HG02884 (cell line): Measurements from ENCODE around the gene LAMTOR1.

Source experiments
- ATAC-seq: cut with Tn5 transposase; IDR thresholded peaks from one replicate; pipeline ENCODE4 v1.9.1; 2021; ENCODE audit warnings: mild to moderate bottlenecking, moderate library complexity; ENCODE audit not compliant: unreplicated experiment

Gene LAMTOR1

DNA sequence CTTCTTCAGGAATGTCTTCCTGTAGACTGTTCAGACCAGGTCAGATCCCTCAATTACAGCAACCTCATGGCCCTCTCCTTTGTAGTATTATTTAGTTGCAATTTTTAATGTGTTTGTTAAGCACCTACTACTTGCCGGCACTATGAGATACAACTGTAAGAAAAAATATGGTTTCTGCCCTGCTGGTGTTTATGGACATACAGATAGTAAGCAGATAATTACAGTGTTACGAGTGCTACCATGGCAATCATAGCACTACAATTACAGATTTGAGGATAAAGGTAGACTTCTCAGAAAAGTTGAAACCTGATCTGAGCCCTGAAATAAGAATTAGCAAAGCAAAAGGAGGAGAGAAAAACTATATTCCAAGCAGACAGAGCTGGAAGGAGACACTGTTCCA lies 19.7 kb downstream of the LAMTOR1 start:
- ATAC-seq: no peak

DNA sequence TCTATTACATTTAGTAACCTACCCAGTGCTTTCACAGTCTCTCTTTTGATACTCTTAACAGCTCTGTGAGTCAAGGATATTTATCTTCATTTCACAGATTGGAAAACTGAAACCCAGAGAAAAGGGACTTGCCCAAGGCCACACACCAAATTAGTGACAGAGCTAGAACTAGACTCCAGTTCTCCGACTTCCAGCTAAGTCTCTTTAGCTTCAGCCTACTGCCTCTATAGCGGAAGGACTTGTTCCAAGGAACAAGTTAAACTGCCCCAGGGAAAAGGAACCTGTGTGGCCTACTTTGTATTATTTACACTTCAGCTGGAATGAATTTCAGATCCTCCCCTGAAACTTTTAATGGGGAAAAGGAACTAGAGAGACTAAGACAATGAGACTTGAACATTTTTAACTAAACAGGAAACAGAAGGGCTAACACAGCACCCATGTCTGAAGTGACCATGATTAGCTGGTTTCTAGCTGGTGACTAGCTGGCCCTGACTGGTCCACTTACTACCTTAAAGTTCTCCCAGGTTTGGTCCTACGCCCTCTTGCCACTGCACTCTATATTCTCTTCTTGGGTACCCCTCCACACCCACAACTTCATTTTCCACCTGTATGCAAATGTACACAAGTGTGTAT lies 21.2 kb downstream of the LAMTOR1 start:
- no peak for ATAC-seq

DNA sequence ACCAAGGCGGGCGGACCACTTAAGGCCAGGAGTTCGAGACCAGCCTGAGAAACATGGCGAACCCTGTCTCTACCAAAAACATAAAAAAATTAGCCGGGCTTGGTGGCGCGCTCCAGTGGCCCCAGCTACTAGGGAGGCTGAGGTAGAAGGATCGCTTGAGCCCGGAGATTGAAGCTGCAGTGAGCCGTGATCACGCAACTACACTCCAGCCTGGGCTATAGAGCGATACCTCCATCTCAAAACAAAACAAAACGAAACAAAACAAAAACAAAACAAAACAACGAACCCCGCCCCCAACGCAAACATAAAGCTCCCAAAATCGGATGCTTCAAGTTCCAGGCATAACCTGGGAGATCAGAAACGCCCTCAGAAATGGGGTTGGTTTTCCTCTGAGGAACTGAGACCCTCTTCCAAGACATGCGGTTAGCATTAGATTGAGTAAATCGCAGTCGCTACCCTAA lies 21.9 kb downstream of the LAMTOR1 start:
- ATAC-seq: no peak

DNA sequence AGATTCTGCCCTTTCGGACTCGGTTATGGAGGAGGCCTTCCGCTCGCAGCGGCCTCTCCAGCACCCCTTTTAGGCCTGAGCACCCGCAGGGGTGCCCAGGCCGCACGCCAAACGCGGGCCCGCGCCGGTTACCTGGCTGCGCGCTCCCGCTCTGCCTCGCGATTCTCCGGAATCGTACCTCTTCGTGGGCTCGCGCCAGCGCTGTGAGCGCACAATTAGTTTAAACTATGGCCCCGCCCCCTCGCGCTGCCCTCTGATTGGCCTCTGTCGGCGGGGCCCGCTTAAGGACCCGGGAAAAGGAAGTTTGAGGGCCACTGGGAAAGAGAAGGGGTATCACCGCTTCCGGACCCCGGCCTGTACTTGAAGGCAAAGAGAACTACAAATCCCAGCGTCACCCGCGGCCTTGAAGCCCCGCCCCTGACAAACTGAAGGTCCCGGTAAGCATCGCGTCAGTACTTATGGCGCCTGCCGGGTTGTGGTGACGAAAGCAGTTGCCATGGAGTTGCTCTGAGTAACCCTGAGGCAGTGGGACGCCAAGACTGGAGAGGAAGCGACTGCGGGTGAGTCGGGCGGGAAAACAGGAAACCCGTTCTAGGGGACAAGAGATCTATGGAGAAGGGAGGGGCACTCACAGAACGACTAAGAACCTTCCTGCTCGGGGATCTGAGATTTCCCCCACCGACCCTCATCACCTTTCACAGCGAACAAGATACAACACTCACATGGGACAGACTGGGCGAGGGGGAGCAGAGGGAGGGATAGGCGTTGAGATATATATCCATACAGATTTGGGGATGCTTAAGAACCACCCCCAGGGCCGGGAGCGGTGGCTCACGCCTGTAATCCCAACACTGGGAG lies 22.5 kb downstream of the LAMTOR1 start, which contains the start of the genes LRRC51 and NUMA1:
LRRC51 (plus strand) TSS at position 525 of the 858 bp plus-strand sequence. CDS start 8,234 bp downstream, outside the sequence.
NUMA1 (minus strand) TSS at position 217 of the 858 bp plus-strand sequence. CDS start 44,599 bp downstream, outside the sequence.
- peak; percentile 96 for ATAC-seq

DNA sequence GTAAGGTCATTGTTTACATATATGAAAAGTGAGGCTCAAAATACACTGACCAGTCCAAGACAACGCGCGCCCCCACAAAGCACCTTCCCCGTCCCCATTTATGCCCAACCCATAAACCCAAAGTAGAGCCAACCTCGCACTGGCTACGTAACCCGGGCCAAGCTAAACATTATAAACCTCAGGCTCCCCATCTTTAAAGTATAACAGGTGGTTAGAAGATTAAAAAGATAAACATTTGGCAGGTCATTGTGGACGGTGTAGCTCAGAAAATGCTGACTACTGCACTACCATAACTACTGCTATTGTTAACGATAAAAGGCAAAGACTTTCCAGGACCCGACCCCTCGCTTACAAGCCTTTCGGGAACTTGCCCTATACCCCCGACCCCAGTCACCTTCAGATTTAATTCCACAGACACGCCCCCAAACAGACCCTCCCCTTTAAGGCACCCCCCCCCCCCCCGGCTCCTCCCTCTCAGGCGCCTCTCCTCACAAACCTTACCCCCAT lies 23.2 kb downstream of the LAMTOR1 start:
- ATAC-seq: no peak

DNA sequence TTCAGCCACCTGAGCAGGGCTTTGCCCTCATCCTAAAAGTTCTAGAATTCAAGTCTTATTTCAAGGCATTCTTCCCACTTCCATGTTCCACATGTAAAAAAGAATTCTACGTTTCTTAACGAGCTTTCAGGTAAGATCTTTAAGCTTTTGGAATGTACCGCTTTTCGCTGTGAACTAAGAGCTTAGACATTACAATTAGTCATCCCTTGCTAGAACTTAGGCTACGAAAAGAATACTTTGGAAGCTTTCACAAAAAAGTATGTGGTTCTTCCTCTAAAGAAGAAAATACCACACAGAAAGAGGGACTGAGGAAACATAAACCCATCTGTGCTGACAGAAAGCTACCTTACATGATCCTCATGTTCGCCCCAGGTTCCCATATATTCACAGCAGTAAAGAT lies 24.6 kb downstream of the LAMTOR1 start:
- no peak for ATAC-seq

DNA sequence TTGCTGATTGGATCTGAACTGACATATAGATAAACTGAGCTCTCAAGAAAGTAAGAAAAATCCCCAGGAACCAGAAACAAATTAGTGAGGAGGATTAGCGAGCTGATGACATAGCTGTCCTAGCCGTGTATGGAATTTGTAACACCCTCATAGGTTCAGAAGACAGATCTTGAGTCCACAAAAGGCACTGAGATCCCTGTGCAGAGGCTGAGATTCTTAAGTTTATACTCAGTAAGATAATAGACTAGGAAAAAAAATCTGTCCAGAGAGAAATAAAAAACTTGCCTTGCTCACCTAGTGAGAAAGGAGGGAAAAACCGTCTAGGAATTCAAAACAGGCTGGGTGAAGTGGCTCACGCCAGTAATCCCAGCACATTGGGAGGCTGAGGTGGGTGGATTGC lies 27.3 kb downstream of the LAMTOR1 start:
- ATAC-seq: no peak

DNA sequence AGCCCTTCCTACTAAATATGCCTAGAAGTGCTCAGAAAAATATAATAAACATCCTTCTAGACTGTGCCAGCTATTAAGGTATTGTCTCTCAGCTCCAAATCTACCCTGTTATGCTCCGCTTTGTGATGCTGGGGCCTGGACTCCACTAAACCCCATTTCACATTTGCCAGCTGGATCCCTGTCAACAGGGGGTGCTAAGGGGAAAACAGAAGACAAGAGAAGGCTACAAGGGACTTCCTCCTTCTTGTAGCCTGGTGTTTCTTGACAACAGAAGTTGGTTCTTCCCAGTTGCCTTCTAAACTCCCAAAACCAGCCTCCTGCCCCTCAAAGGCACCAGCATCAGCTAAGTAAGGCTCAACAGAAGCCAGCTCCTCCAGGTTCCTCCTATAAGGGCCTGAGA lies 28.0 kb downstream of the LAMTOR1 start:
- ATAC-seq: no peak

DNA sequence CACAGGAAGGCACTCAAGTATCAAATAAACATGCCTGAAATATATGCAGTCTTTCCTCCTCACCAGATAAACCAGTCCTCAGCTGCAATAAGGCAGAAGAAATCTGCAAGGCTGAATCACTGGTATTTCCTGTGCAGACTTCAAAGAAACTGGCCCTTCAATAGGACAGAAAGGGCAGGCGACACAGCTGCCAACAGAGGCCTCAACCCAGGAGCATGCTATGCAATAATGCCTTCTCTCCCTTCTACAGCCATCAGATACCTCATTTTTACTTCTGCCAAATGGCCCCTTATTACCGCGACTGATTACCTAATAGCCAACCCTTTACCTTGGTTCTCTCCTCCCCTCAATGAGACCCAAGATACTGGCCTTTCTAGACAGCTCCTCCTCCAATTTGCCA lies 30.7 kb downstream of the LAMTOR1 start:
- ATAC-seq: no peak

DNA sequence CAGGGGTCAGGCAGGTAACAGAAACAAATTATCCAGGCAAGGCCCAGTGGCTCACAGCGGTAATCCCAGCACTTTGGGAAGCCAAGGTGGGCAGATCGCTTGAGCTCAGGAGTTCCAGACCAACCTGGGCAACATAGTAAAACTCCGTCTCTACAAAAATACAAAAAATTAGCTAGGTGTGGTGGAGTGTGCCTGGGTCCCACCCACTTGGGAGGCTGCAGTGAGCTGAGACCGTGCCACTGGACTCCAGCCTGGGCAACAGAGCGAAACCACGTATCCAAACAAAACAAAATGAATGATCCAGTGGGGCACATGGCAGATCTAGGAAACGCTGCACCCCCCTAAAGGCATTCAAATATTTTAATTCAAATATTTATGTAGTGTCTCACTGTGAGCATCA lies 32.6 kb downstream of the LAMTOR1 start:
- no peak for ATAC-seq

DNA sequence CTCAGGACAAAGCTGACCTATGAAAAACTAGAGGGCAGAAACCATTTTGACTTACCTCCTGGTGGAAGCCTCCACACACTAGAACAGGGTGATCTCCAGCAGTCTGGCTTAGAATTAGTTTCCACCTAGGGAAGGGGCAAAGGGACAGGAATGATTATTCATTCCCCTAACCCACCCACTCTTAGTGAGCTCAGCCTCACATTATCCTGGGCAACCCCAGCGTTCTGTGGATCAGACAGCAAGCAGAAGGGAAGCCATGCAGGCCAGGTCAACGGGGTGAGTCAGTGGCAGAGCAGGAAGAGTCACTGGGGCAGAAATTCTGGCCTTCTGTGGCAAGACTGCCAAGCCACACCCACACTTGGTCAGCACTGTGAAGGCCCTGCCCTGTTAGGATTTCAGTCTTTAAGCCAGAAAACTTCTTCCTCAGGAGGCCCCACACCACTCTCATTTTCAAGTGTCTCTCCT lies 33.3 kb downstream of the LAMTOR1 start:
- no peak for ATAC-seq

DNA sequence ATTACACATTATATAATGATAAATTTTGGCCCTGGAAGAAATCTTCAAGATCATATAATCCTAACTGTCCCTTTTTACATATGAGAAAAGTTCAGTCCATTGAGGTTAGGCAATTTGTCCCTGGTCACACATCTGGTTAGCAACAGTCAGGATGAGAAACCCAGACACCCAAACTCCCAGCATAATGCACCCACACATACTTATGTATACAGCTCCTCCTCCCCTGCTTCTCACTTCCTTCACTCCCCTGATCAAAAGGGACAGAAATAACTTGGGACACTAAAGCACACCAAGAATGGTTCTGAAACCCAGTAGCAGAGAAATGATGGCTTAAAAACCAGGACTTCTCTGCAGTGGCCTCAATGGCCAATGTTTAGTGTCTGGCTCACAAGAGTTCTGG lies 33.9 kb downstream of the LAMTOR1 start:
- no peak for ATAC-seq

DNA sequence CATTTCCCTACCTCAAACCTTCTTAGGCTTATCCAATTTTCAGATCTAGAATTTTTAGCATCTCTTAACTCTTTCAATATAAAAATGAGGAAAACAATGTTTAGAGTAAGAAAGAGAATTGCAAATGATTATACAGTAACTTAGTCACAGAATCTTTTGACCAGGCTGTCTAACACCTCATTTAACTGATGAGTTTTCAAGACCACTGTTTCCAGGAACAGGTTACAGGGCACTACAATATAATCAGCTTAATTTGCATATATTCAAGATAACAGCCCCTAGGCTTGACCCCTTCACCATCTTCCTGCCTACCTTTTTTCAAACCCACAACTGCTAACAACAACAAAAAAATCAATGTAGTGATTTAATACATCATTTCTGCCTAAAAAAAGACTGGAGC lies 35.4 kb downstream of the LAMTOR1 start:
- no peak for ATAC-seq

DNA sequence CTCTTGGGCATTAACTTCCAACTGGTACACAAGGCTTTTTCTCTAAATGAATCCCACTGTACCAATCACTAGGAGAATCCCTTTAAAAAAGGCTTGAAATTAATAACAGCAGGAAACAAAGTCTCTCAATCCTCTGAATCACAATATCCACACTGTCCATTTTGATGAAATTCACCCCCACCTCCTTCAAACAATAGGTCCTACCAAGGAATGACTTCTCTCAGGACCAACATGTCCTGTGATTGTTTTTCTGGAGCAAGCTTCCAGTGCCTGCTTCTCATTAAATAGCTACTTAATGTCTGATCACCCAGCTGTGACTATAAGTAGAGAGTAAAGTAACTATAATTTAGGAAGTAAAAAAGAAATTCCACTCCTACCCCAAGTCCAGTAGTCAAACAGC lies 35.8 kb downstream of the LAMTOR1 start:
- no peak for ATAC-seq

DNA sequence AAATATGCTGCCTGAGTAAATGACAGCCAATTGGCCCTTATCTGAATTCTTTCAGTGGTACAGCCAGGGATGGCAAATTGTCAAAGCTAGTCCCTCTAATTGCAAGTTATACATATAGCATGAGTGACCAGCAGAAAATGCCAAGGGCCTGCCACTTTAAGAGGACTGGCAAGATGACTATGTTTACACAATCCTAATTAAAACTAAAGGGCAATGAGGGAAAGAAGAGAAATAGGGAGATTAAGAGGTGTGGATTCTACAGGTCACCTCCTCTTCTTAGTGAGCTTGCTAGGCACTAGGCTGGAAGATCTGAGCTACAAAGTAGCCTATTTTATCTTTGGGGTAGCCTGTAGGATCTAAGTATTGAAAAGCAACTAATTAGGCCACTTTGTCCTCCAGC lies 36.2 kb downstream of the LAMTOR1 start:
- no peak for ATAC-seq

DNA sequence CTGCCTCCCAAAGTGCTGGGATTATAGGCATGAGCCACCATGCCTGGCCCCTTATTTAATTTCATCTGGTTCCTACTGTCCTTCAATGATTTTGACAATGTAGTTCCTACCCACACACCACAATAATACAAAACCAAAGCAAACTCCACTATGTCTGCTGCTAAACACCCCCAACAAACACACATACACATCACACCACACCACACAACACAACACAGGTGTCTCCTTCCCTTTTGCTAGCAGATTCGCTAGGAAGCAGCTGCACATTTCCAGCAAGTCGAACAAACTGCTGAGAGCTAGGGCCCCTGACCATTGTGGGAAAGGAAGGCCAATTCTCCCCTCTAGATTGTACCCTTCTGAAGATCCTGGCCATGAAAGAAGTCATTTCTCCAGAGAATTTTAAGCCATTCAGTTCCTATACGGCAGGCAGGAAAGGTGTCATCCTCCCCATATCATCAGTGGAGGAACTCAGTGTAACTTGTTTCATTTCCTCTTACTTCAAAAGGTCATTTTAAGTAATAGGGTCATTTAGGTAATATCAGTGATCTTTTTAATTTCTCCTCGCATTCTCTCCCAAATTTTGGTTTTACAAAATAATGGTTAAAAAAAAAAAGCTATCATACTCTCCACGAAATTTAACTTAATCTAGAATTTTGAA lies 41.2 kb downstream of the LAMTOR1 start:
- no peak for ATAC-seq

DNA sequence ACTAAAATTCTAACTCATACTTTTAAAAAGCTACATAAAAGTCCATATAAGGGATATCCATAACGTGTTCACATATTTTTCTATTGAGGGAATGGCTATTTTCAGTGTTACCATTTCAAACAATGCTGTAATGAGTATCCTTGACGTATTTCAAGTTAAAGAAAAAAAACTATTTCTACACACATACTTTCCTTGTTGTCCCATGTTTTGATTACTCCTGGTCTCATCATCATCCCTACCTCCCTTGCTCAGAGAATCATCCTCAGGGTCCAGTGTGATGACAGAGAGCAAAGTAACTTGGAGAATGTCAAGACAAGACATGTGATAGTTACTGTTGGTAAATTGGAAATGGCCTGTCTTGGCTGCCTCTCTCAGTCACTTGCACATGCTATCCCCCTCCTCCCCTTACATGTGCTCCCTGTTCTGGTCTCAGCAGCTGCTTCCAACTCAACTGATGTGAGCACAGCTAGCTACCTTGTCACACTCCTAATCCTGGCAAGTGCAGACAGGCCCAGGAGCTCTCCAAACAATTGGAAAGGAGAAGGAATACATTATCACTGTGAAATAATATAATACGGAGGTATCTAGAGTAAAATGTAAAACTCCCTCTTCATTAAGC lies 44.6 kb downstream of the LAMTOR1 start:
- ATAC-seq: no peak

DNA sequence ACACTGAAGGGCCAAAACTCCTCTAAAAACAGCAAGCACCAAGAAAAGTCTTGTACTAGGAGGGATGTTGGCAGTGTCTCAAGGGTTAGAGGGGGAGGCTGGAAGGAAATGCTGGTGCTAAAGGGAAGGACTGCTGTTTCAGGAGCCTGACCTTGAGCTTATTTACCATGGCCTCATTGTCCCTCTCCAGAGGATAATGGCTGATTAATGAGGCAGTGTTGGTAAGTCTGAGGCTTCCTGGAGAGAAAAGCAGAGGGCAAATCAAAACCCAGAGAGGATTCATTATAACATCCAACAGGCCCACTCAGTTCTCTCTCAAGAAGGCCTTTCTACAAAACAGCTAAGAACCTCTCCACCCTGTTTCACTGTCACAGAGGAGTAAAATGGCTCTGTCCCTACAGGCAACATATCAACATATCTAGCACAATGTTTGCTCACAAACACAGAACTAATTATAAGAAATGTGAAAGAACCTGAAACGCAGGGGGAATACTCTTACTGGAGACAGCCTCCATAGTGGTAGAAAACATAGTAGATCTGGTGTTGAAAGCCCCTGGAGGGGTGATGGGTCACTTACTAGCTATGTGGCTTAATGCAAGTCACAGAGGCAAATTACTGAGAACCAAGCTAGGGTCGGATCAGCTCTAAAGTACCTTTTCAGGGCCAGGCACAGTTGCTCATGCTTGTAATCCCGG lies 54.2 kb downstream of the LAMTOR1 start:
- ATAC-seq: no peak
